Naive thymus-derived CD4-positive, alpha-beta T cell (primary cell): ENCODE data around the gene FAM90A26. TPM values are rescaled to one million over a fixed set of nuclear protein-coding genes. Genes with fewer than 3 reads are reported as not detected.
A peak's percentile ranks its signal among the peaks of the same experiment; 100 is the strongest.
"Not testable (repeated sequence)": the region's sequence is repeated elsewhere in the genome, so short reads cannot be mapped to it uniquely, and the experiment has no call there.

Source experiments
- ATAC-seq: fragments of 150-1000 bp; cut with Tn5 transposase; 2 replicates; pipeline ENCODE4 v1.10.0; 2021; ENCODE audit warnings: mild to moderate bottlenecking, moderate library complexity
- CTCF ChIA-PET: fragments of 350-600 bp; sonication (Branson Sonifier 250); formaldehyde crosslinking; loops from one replicate; lab custom pipeline; 2021; ENCODE audit warnings: antibody characterized with exemption; lab: Charles Lee
- POLR2A ChIA-PET: fragments of 350-600 bp; sonication (Branson Sonifier 250); formaldehyde crosslinking; loops from one replicate; lab custom pipeline; 2021; ENCODE audit warnings: antibody characterized with exemption, inconsistent platforms; lab: Charles Lee
- DNase-seq, 9 donors: peaks; one replicate each; pipeline versions ENCODE4 v3.0.0 to v3.0.0-alpha.2; 2020 to 2022; ENCODE audit warnings: mixed read lengths in 1 of 9
- H3K27ac ChIP-seq: one replicate; pipeline ENCODE4 v1.7.0; 2013; ENCODE audit warnings: mild to moderate bottlenecking, low read depth, low read length, moderate library complexity
- H3K27me3 ChIP-seq, 2 donors: one replicate each; pipeline ENCODE4 v1.7.0; 2013; ENCODE audit warnings: low read length in 2 of 2, mild to moderate bottlenecking in 2 of 2, moderate library complexity in 2 of 2; ENCODE audit not compliant: control insufficient read depth in 2 of 2, insufficient read depth in 2 of 2
- H3K36me3 ChIP-seq, 3 experiments: 1 replicate in 2 of 3; 2 replicates in 1 of 3; pipeline ENCODE4 v1.7.0; 2013; ENCODE audit warnings: low read length in 3 of 3, mild to moderate bottlenecking in 3 of 3, moderate library complexity in 1 of 3; ENCODE audit not compliant: insufficient read depth in 3 of 3, control insufficient read depth in 2 of 3
- H3K4me1 ChIP-seq, 2 donors: one replicate each; pipeline ENCODE4 v1.7.0; 2013; ENCODE audit warnings: low read length in 2 of 2, mild to moderate bottlenecking in 2 of 2, moderate library complexity in 1 of 2; ENCODE audit not compliant: control insufficient read depth in 2 of 2, insufficient read depth in 2 of 2
- H3K4me3 ChIP-seq: 2 replicates; pipeline ENCODE4 v1.7.0; 2013; ENCODE audit warnings: mild to moderate bottlenecking, low read length
- H3K9me3 ChIP-seq, 3 experiments: 1 replicate in 2 of 3; 2 replicates in 1 of 3; pipeline ENCODE4 v1.7.0; 2013; ENCODE audit warnings: low read length in 3 of 3; ENCODE audit not compliant: control insufficient read depth in 2 of 3
- H3K27ac Mint-ChIP-seq, 9 donors: one replicate each; pipeline ENCODE4 v1.8.0; 2020 to 2022; ENCODE audit warnings: mixed read lengths in 9 of 9, mild to moderate bottlenecking in 8 of 9, moderate library complexity in 5 of 9, inconsistent platforms in 2 of 9
- H3K27me3 Mint-ChIP-seq, 5 donors: one replicate each; pipeline ENCODE4 v1.8.0; 2021 to 2022; ENCODE audit warnings: mixed read lengths in 5 of 5, mild to moderate bottlenecking in 1 of 5
- H3K36me3 Mint-ChIP-seq, 5 donors: one replicate each; pipeline ENCODE4 v1.8.0; 2020 to 2022; ENCODE audit warnings: mixed read lengths in 5 of 5, mild to moderate bottlenecking in 3 of 5, inconsistent platforms in 1 of 5
- H3K4me1 Mint-ChIP-seq, 7 donors: one replicate each; pipeline ENCODE4 v1.8.0; 2020 to 2022; ENCODE audit warnings: mixed read lengths in 7 of 7, mild to moderate bottlenecking in 3 of 7, inconsistent platforms in 1 of 7
- H3K4me3 Mint-ChIP-seq, 10 donors: one replicate each; pipeline ENCODE4 v1.8.0; 2020 to 2022; ENCODE audit warnings: mild to moderate bottlenecking in 10 of 10, mixed read lengths in 10 of 10, moderate library complexity in 6 of 10, inconsistent platforms in 2 of 10
- H3K9me3 Mint-ChIP-seq, 11 donors: one replicate each; pipeline ENCODE4 v1.8.0; 2020 to 2022; ENCODE audit warnings: mixed read lengths in 11 of 11, mild to moderate bottlenecking in 4 of 11, inconsistent platforms in 1 of 11, moderate library complexity in 1 of 11
- intact Hi-C, 2 donors: fragments of 100-400 bp; cut with micrococcal nuclease; formaldehyde crosslinking; loops; one replicate each; pipeline ENCODE4 v1.15.1; 2023
- polyA plus RNA-seq, 2 donors: library from polyadenylated mRNA; unstranded; fragments of 300-500 nt; fragmentation: Illumina TruSeq; gene quantifications; one replicate each; pipeline ENCODE4 v1.2.3, GENCODE V29; 2021
- total RNA-seq, 6 experiments: library from RNA in 5 of 6; stranded (reverse) in 5 of 6; gene quantifications; 1 replicate in 5 of 6; 2 replicates in 1 of 6; pipeline ENCODE4 v1.2.3 and lab custom pipeline; 2021 to 2026

Gene FAM90A26
- total and polyA plus RNA-seq, 7 experiments from 2014 or later = not detected

DNA sequence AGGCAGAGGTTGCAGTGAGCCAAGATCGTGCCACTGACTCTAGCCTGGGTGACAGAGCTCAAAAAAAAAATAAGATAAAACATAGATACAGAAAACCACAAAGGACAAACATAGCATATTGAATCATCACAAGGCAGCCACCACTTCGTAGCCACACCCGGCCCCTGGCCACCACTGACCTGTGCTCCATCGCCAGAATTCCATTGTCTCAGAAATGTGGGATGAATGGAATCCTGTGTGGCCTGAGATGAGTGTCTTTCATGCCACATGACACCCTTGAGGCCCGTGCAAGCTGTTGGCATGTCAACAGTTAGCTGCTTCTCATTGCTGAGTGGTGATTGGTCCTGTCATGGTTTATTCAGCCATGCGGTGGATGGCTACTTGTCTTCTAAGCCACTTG is 10.2 kb upstream of the FAM90A26 start:
- ATAC-seq, H3K27me3 Mint-ChIP-seq, H3K4me3 Mint-ChIP-seq, H3K9me3 Mint-ChIP-seq, H3K27ac Mint-ChIP-seq, CTCF ChIA-PET, intact Hi-C loops, H3K4me1 Mint-ChIP-seq, H3K4me3 ChIP-seq, H3K4me1 ChIP-seq, H3K27ac ChIP-seq, H3K27me3 ChIP-seq, DNase-seq, H3K36me3 Mint-ChIP-seq, H3K9me3 ChIP-seq, POLR2A ChIA-PET, H3K36me3 ChIP-seq: not testable (repeated sequence)

DNA sequence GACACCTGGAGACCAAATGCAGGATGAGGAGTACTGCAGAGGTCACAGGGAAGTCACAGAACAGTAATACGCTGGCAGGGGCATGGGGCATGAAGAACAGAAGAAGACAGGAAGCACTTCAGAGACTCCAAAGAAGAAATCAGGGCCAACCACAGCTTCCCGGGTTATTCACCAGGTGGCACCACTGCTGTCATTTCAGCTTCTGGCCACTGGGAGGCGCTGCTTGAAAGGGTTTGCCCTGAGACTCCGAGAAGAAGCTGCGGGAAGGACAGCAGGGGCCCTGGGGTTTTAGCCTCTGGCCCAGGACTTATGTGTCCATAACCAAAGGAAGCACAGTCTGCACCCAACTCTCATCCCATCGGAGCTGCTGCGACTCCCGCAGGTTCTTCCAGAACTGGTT is 4.2 kb upstream of the FAM90A26 start:
- ATAC-seq, POLR2A ChIA-PET, H3K36me3 Mint-ChIP-seq, intact Hi-C loops, H3K4me1 ChIP-seq, H3K4me3 Mint-ChIP-seq, H3K27ac ChIP-seq, H3K27ac Mint-ChIP-seq, H3K9me3 Mint-ChIP-seq, H3K27me3 Mint-ChIP-seq, H3K36me3 ChIP-seq, H3K4me1 Mint-ChIP-seq, H3K27me3 ChIP-seq, H3K9me3 ChIP-seq, CTCF ChIA-PET, H3K4me3 ChIP-seq: not testable (repeated sequence)
- peak in 2 of 9 donors; percentile 43 to 57 for DNase-seq

- DNase-seq, H3K9me3 ChIP-seq, H3K4me1 Mint-ChIP-seq, H3K27me3 Mint-ChIP-seq, H3K4me1 ChIP-seq, intact Hi-C loops, H3K27ac ChIP-seq, H3K4me3 ChIP-seq, H3K9me3 Mint-ChIP-seq, H3K27me3 ChIP-seq, CTCF ChIA-PET, ATAC-seq, POLR2A ChIA-PET, H3K36me3 ChIP-seq, H3K4me3 Mint-ChIP-seq, H3K27ac Mint-ChIP-seq, H3K36me3 Mint-ChIP-seq: not testable (repeated sequence)
Measured at GRCh38 chr4:9210357-9210756, 40.1 kb downstream of the FAM90A26 start, which contains the start of gene USP17L10. Gene USP17L10, plus strand, starts transcription at chr4:9210657. Its CDS starts 0 bp downstream, at chr4:9210657.

DNA sequence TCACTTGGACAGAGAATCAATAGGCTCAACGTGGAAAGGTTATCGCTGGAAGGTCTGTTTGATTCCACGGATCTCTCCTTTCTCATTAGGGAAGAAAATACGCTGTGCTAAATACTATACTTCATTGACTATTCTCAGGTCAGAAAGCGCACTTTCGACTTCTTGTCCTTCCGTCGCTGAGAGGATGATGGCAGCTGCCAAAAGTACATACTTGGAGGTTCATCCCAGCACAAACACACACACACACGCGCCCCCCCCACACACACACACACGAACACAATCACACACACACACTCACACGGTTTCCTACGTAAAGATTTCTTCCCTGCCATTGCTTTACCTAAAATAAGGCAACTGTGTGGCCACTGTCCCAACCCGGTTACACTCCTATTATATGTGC is 44.5 kb downstream of the FAM90A26 start:
- H3K27me3 ChIP-seq, H3K27ac Mint-ChIP-seq, ATAC-seq, H3K27ac ChIP-seq, H3K4me1 ChIP-seq, H3K36me3 ChIP-seq, H3K4me3 ChIP-seq, POLR2A ChIA-PET, intact Hi-C loops, H3K4me3 Mint-ChIP-seq, H3K27me3 Mint-ChIP-seq, CTCF ChIA-PET, H3K4me1 Mint-ChIP-seq, H3K9me3 ChIP-seq, H3K9me3 Mint-ChIP-seq, H3K36me3 Mint-ChIP-seq: not testable (repeated sequence)
- DNase-seq = peak in 1 of 9 donors; percentile 4

GRCh38 chr4:9215105-9215504 is 44.9 kb downstream of the FAM90A26 start, which contains the start of gene USP17L11:
Gene USP17L11, plus strand, starts transcription at chr4:9215405. Its CDS starts 0 bp downstream, at chr4:9215405.
- POLR2A ChIA-PET, CTCF ChIA-PET, H3K27me3 Mint-ChIP-seq, ATAC-seq, H3K27ac ChIP-seq, H3K27ac Mint-ChIP-seq, H3K27me3 ChIP-seq, H3K9me3 ChIP-seq, H3K4me1 ChIP-seq, H3K4me3 Mint-ChIP-seq, H3K36me3 Mint-ChIP-seq, H3K4me1 Mint-ChIP-seq, H3K9me3 Mint-ChIP-seq, intact Hi-C loops, H3K4me3 ChIP-seq, DNase-seq, H3K36me3 ChIP-seq: not testable (repeated sequence)

- H3K27me3 ChIP-seq, H3K4me1 ChIP-seq, CTCF ChIA-PET, H3K27ac ChIP-seq, H3K9me3 Mint-ChIP-seq, intact Hi-C loops, H3K36me3 Mint-ChIP-seq, H3K4me1 Mint-ChIP-seq, POLR2A ChIA-PET, H3K27me3 Mint-ChIP-seq, H3K4me3 Mint-ChIP-seq, H3K9me3 ChIP-seq, H3K4me3 ChIP-seq, H3K36me3 ChIP-seq, ATAC-seq, H3K27ac Mint-ChIP-seq, DNase-seq: not testable (repeated sequence)
Measured at GRCh38 chr4:9219852-9220251, 49.6 kb downstream of the FAM90A26 start, which contains the start of gene USP17L12. Gene USP17L12, plus strand, starts transcription at chr4:9220152. Its CDS starts 0 bp downstream, at chr4:9220152.

- POLR2A ChIA-PET, DNase-seq, H3K4me3 Mint-ChIP-seq, H3K9me3 Mint-ChIP-seq, H3K27ac ChIP-seq, H3K36me3 ChIP-seq, H3K4me1 ChIP-seq, H3K4me3 ChIP-seq, ATAC-seq, CTCF ChIA-PET, intact Hi-C loops, H3K27ac Mint-ChIP-seq, H3K27me3 Mint-ChIP-seq, H3K27me3 ChIP-seq, H3K9me3 ChIP-seq, H3K4me1 Mint-ChIP-seq, H3K36me3 Mint-ChIP-seq: not testable (repeated sequence)
Measured at GRCh38 chr4:9224596-9224995, 54.4 kb downstream of the FAM90A26 start, which contains the start of gene USP17L13. Gene USP17L13, plus strand, starts transcription at chr4:9224896. Its CDS starts 0 bp downstream, at chr4:9224896.
